IMR-90 (cell line): ENCODE results near the gene PDE11A. TPM values are rescaled to one million over a fixed set of nuclear protein-coding genes. Genes with fewer than 3 reads are reported as not detected.
"Not testable (repeated sequence)": the region's sequence is repeated elsewhere in the genome, so short reads cannot be mapped to it uniquely, and the experiment has no call there.

Source experiments
- ATAC-seq: fragments of 200-7000 bp; cut with Tn5 transposase; 2 replicates; pipeline ENCODE4 v1.9.1; 2020; ENCODE audit warnings: low read depth, mild to moderate bottlenecking, moderate library complexity
- BruUV-seq: library from RNA; stranded (reverse); fragments of 400-500 nt; replicated peaks from 2 replicates; lab custom pipeline; 2021; lab: Mats Ljungman, UMichigan
- CTCF ChIA-PET: fragments of 300-600 bp; formaldehyde crosslinking; extraction: SDS; loops from one replicate; lab custom pipeline; 2021; ENCODE audit warnings: antibody characterized with exemption; lab: Yijun Ruan, JAX
- POLR2A ChIA-PET: fragments of 300-600 bp; sonication (Branson Sonifier 250); formaldehyde crosslinking; loops from one replicate; lab custom pipeline; 2022; ENCODE audit warnings: antibody characterized with exemption; ENCODE audit not compliant: unreplicated experiment; lab: Charles Lee
- DNase-seq: peaks from one replicate; pipeline ENCODE4 v3.0.0; 2013
- H2AFZ ChIP-seq: replicated peaks from 2 replicates; pipeline ENCODE3; 2013; ENCODE audit warnings: low read length, mild to moderate bottlenecking; ENCODE audit not compliant: poor library complexity
- H2AK5ac ChIP-seq: 2 replicates; pipeline ENCODE4 v1.6.1; 2013; ENCODE audit warnings: low read depth, low read length, inconsistent platforms
- H2AK9ac ChIP-seq: replicated peaks from 2 replicates; pipeline ENCODE3; 2013; ENCODE audit warnings: mild to moderate bottlenecking, low read depth, low read length, moderate library complexity; ENCODE audit not compliant: poor library complexity
- H2BK120ac ChIP-seq: 2 replicates; pipeline ENCODE4 v1.6.1; 2013; ENCODE audit warnings: low read depth, low read length, inconsistent platforms
- H2BK15ac ChIP-seq: 3 replicates; pipeline ENCODE4 v1.6.1; 2013; ENCODE audit warnings: low read depth, low read length, inconsistent platforms
- H2BK20ac ChIP-seq: 2 replicates; pipeline ENCODE4 v1.6.1; 2013; ENCODE audit warnings: low read depth, mild to moderate bottlenecking, inconsistent platforms, low read length, moderate library complexity
- H2BK5ac ChIP-seq: 2 replicates; pipeline ENCODE4 v1.6.1; 2013; ENCODE audit warnings: mild to moderate bottlenecking, low read depth, low read length, inconsistent platforms; ENCODE audit not compliant: poor library complexity, severe bottlenecking
- H3K14ac ChIP-seq: replicated peaks from 2 replicates; pipeline ENCODE4 v1.6.1; 2013; ENCODE audit warnings: low read depth, low read length, inconsistent platforms
- H3K18ac ChIP-seq: 2 replicates; pipeline ENCODE4 v1.6.1; 2013; ENCODE audit warnings: low read depth, low read length, control low read depth
- H3K23ac ChIP-seq: 2 replicates; pipeline ENCODE4 v1.6.1; 2013; ENCODE audit warnings: low read depth, low read length, inconsistent platforms
- H3K27ac ChIP-seq: 2 replicates; pipeline ENCODE4 v1.5.1; 2013; ENCODE audit warnings: mild to moderate bottlenecking, control low read depth, low read length; ENCODE audit not compliant: insufficient read depth
- H3K27me3 ChIP-seq: 2 replicates; pipeline ENCODE4 v1.6.1; 2013; ENCODE audit warnings: low read length; ENCODE audit not compliant: control insufficient read depth, insufficient read depth
- H3K36me3 ChIP-seq: 2 replicates; pipeline ENCODE4 v1.6.1; 2013; ENCODE audit warnings: low read length, mixed read lengths; ENCODE audit not compliant: control insufficient read depth, insufficient read depth
- H3K4ac ChIP-seq: 2 replicates; pipeline ENCODE4 v1.6.1; 2013; ENCODE audit warnings: low read depth, low read length, inconsistent platforms
- H3K4me1 ChIP-seq: 2 replicates; pipeline ENCODE4 v1.6.1; 2013; ENCODE audit warnings: low read length, mixed read lengths; ENCODE audit not compliant: control insufficient read depth, insufficient read depth
- H3K4me2 ChIP-seq: 2 replicates; pipeline ENCODE4 v1.6.1; 2013; ENCODE audit warnings: low read depth, mild to moderate bottlenecking, control low read depth, low read length, moderate library complexity
- H3K4me3 ChIP-seq: 2 replicates; pipeline ENCODE4 v1.5.1; 2013; ENCODE audit warnings: low read depth, mild to moderate bottlenecking, control low read depth, low read length, moderate library complexity; ENCODE audit not compliant: insufficient read depth
- H3K56ac ChIP-seq: 2 replicates; pipeline ENCODE4 v1.6.1; 2013; ENCODE audit warnings: low read length, inconsistent platforms; ENCODE audit not compliant: insufficient read depth; ENCODE audit errors: extremely low read depth
- H3K79me1 ChIP-seq, 2 experiments: 2 replicates each; pipeline ENCODE4 v1.6.1; 2013; ENCODE audit warnings: low read length in 2 of 2, inconsistent platforms in 1 of 2, low read depth in 1 of 2
- H3K9ac ChIP-seq: 2 replicates; pipeline ENCODE4 v1.6.1; 2013; ENCODE audit warnings: low read depth, low read length, control low read depth
- H3K9me1 ChIP-seq: 2 replicates; pipeline ENCODE4 v1.6.1; 2013; ENCODE audit warnings: low read length, inconsistent platforms; ENCODE audit not compliant: insufficient read depth
- H3K9me3 ChIP-seq: 2 replicates; pipeline ENCODE4 v1.6.1; 2013; ENCODE audit warnings: low read length; ENCODE audit not compliant: control insufficient read depth, insufficient read depth
- H4K20me1 ChIP-seq: 2 replicates; pipeline ENCODE4 v1.6.1; 2013; ENCODE audit warnings: low read length, inconsistent platforms; ENCODE audit not compliant: insufficient read depth
- H4K5ac ChIP-seq: 2 replicates; pipeline ENCODE4 v1.6.1; 2013; ENCODE audit warnings: mild to moderate bottlenecking, low read depth, low read length, control low read depth
- H4K8ac ChIP-seq, 2 experiments: 2 replicates each; pipeline ENCODE4 v1.6.1; 2013; ENCODE audit warnings: low read depth in 2 of 2, low read length in 2 of 2, control low read depth in 1 of 2, inconsistent platforms in 1 of 2
- H4K91ac ChIP-seq: 2 replicates; pipeline ENCODE4 v1.6.1; 2013; ENCODE audit warnings: low read depth, low read length, inconsistent platforms; ENCODE audit not compliant: insufficient read depth
- WGBS, 2 experiments: methylation state at CpG; one replicate each; pipeline versions ENCODE4 v1.1.5 to v1.1.7; 2013; ENCODE audit warnings: missing lambda C conversion rate in 2 of 2; ENCODE audit not compliant: insufficient read length in 1 of 2; ENCODE audit errors: extremely low coverage in 2 of 2; 5-methylcytosine and 5-hydroxymethylcytosine counted together
- dilution Hi-C: fragments of 300-500 bp; cut with HindIII; formaldehyde crosslinking; loops from one replicate; pipeline ENCODE4 v1.14.3; 2018; ENCODE audit warnings: low sequenced_read_pairs; ENCODE audit not compliant: unreplicated experiment
- in situ Hi-C: fragments of 300-500 bp; cut with MboI; formaldehyde crosslinking; loops from 3 replicates; pipeline ENCODE4 v1.14.3; 2019; ENCODE audit warnings: low sequenced_read_pairs, inconsistent platforms, mixed read lengths
- intact Hi-C: fragments of 100-400 bp; cut with micrococcal nuclease; formaldehyde crosslinking; loops from 2 replicates; pipeline ENCODE4 v1.10.0; 2022
- polyA plus RNA-seq, 3 experiments: library from polyadenylated mRNA; depleted of rRNA; stranded (reverse); fragments of >200 nt; gene quantifications; 2 replicates each; pipeline ENCODE4 v1.2.3, GENCODE V29; 2012; ENCODE audit warnings: low replicate concordance in 1 of 3
- total RNA-seq: library from RNA; depleted of rRNA; stranded (reverse); fragments of >200 nt; gene quantifications from 2 replicates; pipeline ENCODE4 v1.2.3, GENCODE V29; 2012

PDE11A gene
- total and polyA plus RNA-seq, 2 of the 4 experiments (the other 2 are of a cell fraction) = 0.21 to 0.72 TPM

DNA sequence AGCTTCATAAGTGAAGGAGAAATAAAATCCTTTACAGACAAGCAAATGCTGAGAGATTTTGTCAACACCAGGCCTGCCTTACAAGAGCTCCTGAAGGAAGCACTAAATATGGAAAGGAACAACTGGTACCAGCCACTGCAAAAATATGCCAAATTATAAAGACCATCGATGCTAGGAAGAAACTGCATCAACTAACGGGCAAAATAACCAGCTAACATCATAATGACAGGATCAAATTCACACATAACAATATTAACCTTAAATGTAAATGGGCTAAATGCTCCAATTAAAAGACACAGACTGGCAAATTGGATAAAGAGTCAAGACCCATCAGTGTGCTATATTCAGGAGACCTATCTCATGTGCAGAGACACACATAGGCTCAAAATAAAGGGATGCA lies 21.3 kb downstream of the PDE11A start:
- H4K91ac ChIP-seq, in situ Hi-C loops, POLR2A ChIA-PET, H2BK20ac ChIP-seq, H3K79me1 ChIP-seq, H3K27me3 ChIP-seq, H3K4me1 ChIP-seq, H3K27ac ChIP-seq, ATAC-seq, H3K4ac ChIP-seq, H3K14ac ChIP-seq, H3K36me3 ChIP-seq, H3K9me1 ChIP-seq, CTCF ChIA-PET, BruUV-seq, H2BK15ac ChIP-seq, H2BK5ac ChIP-seq, H4K5ac ChIP-seq, H4K8ac ChIP-seq, dilution Hi-C loops, H3K4me2 ChIP-seq, H3K9me3 ChIP-seq, H3K23ac ChIP-seq, H3K9ac ChIP-seq, H3K4me3 ChIP-seq, DNase-seq, H2AFZ ChIP-seq, intact Hi-C loops, H2BK120ac ChIP-seq, H4K20me1 ChIP-seq, H2AK5ac ChIP-seq, H3K56ac ChIP-seq, H3K18ac ChIP-seq, H2AK9ac ChIP-seq: not testable (repeated sequence)
- no CpG with 5 or more reads among the region's 2 CpGs for WGBS, 2 experiments
